ENCODE results near the gene RELB. TPM values are rescaled to one million over a fixed set of nuclear protein-coding genes. Genes with fewer than 3 reads are reported as not detected.

Gene RELB
- total RNA-seq, 2 donors from 2014 or later: 9.5 to 14.5 TPM

DNA sequence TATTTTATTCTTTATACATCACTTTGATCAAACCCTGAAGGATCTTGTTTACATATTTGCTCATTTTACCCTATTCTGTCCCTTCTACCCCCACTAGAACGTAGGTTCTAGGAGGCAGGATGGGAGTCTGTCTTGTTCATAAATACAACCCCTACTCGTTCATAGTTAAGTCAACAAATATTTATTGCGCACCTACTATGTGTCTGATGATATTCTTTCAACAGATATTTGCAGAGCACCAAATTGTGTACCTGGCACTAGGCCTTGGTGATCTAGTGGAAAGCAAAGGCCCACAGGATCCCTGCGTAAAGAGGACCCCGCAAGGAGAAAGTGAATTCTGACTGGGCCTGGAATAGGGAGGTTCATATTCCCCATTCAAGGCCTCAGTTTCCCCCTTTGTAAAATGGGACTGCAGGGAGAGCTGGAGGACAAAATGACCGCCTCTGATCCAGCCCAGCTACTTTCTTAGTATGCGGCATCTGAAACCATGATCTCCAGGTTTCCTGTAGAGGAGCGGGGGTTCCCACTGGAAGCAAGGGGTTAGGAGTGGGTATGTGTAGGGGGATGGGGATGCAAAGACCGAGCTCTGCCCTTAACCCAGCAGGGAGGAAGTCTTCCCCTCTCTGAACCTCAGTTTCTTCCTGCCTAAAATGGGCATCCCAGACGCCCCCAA, 77.3 kb downstream of the RELB start:
- H3K9me3 ChIP-seq (ENCODE audit: control insufficient read depth, low read length): no peaks in the 10 kb centered on the region
- no peak for DNase-seq
- H3K36me3 ChIP-seq (ENCODE audit: control insufficient read depth, insufficient read depth, low read length): peaks cover 20% of the 10 kb centered on the region
- no peaks in the 10 kb centered on the region for H3K27me3 ChIP-seq (ENCODE audit: control insufficient read depth, insufficient read depth, low read length, poor library complexity, severe bottlenecking)
- Mint-ChIP-seq H3K27me3 (ENCODE audit: insufficient read depth) (no peaks in the 10 kb centered on the region), H3K4me1 (peaks cover 35% of the 10 kb centered on the region), H3K36me3 (ENCODE audit: low read depth) (peaks cover 25% of the 10 kb centered on the region), H3K4me3 (peak overlapping the region; percentile 99), H3K27ac (peak overlapping the region; percentile 35), H3K9me3 (no peaks in the 10 kb centered on the region)
- no peak overlapping the region for H3K27ac ChIP-seq (ENCODE audit: low read depth, low read length)
- H3K4me3 ChIP-seq (ENCODE audit: low read length): peak overlapping the region; percentile 99
- WGBS, 2 experiments (ENCODE audit: insufficient coverage in 1 of 2, insufficient read length in 1 of 2): 66 to 92% methylated on average over 5 to 10 of the region's 10 CpGs
- peaks cover 10% of the 10 kb centered on the region for H3K4me1 ChIP-seq (ENCODE audit: control insufficient read depth, insufficient read depth, low read length)
- peak overlapping the region; percentile 98 for H3K9ac ChIP-seq (ENCODE audit: extremely low read depth, low read length, poor library complexity, severe bottlenecking)
- TF ChIP-seq, protein P1, sequence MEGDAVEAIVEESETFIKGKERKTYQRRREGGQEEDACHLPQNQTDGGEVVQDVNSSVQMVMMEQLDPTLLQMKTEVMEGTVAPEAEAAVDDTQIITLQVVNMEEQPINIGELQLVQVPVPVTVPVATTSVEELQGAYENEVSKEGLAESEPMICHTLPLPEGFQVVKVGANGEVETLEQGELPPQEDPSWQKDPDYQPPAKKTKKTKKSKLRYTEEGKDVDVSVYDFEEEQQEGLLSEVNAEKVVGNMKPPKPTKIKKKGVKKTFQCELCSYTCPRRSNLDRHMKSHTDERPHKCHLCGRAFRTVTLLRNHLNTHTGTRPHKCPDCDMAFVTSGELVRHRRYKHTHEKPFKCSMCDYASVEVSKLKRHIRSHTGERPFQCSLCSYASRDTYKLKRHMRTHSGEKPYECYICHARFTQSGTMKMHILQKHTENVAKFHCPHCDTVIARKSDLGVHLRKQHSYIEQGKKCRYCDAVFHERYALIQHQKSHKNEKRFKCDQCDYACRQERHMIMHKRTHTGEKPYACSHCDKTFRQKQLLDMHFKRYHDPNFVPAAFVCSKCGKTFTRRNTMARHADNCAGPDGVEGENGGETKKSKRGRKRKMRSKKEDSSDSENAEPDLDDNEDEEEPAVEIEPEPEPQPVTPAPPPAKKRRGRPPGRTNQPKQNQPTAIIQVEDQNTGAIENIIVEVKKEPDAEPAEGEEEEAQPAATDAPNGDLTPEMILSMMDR (conservative IDR thresholded peaks at IDR 0.05): no peak

DNA sequence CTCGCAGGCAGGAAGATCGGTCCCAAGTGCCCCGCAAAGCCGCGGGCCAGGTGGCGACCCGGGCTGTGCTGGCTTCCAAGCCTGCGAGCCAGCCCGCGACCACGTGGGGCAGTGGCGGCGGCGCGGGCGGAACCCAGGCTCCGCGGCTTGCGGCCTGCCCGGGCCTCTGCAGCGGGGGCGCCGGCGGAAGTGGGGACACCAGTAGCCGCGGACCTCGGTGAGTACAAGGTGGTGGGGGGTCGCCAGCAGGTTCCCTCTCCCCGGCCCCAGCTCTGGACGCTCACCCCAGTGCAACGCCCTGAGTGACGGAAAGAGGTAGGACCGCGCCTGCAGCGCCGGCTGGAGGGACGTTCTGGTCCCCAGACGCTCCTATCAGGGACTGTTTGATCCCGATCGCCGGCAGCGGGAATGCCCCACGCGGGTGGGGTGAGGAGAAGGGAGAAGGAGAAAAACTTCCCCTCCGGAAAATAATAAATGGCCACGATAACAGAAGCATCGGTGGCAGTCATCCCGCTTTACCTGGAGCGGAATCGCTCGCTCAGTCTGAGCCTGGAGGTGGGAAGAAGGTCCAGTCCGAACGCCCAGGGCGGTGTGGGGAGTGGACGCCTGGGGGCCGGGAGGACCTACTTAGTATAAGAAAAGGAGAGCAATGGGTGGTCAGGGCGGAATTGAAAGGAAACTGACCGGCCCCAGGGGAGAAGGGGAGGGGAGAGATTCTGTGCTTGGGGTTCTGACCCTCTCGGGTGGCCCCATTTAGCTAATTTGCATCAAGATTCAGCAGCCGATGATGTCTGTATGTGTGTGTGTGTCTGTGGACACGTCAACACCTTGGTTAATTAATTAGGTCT, 78.0 kb downstream of the RELB start, which contains the start of gene GEMIN7:
TSS of gene GEMIN7 (plus strand) at position 198 of the 848 bp plus-strand sequence. CDS start 10,855 bp downstream, outside the sequence.
- Mint-ChIP-seq H3K36me3 (ENCODE audit: low read depth) (peaks cover 25% of the 10 kb centered on the region), H3K27ac (peak within 1 kb of the TSS; percentile 99), H3K4me3 (peak within 1 kb of the TSS; percentile 99), H3K4me1 (peaks cover 35% of the 10 kb centered on the region), H3K9me3 (no peaks in the 10 kb centered on the region), H3K27me3 (ENCODE audit: insufficient read depth) (no peaks in the 10 kb centered on the region)
- DNase-seq: peak; percentile 94
- TF ChIP-seq, protein P1 (conservative IDR thresholded peaks at IDR 0.05): peak; percentile 14
- H3K4me3 ChIP-seq (ENCODE audit: low read length): peak within 1 kb of the TSS; percentile 99
- H3K4me1 ChIP-seq (ENCODE audit: control insufficient read depth, insufficient read depth, low read length): peaks cover 10% of the 10 kb centered on the region
- peak within 1 kb of the TSS; percentile 71 for H3K27ac ChIP-seq (ENCODE audit: low read depth, low read length)
- WGBS, 2 experiments (ENCODE audit: insufficient coverage in 1 of 2, insufficient read length in 1 of 2): 0 to 1% methylated on average over 17 to 61 of the region's 61 CpGs
- H3K9me3 ChIP-seq (ENCODE audit: control insufficient read depth, low read length): no peaks in the 10 kb centered on the region
- peak within 1 kb of the TSS; percentile 98 for H3K9ac ChIP-seq (ENCODE audit: extremely low read depth, low read length, poor library complexity, severe bottlenecking)
- H3K36me3 ChIP-seq (ENCODE audit: control insufficient read depth, insufficient read depth, low read length): peaks cover 20% of the 10 kb centered on the region
- H3K27me3 ChIP-seq (ENCODE audit: control insufficient read depth, insufficient read depth, low read length, poor library complexity, severe bottlenecking): no peaks in the 10 kb centered on the region

DNA sequence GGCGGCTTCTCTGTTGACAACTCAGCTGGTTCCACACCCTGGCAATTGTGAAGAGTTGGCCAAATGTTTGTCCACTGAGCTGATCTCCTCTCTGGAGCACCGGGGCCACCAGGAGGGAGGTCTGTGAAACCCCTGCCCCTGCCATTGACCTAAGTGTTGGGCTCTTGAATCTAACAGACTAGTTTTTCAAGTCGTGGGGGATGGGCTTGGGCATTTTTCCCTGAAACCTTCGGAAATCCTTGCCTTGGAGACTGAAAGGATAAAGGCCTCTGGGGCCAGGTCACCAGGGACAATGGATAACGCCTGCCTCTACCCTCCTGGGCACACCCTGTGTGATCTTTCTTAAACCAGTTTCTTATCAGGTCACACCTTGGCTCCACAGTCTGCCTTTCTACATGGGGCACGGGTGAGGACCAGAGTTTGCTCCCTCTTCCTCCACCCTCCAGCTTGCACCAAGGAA, 78.7 kb downstream of the RELB start:
- H3K9me3 Mint-ChIP-seq: no peaks in the 10 kb centered on the region
- peaks cover 23% of the 10 kb centered on the region for H3K36me3 ChIP-seq (ENCODE audit: control insufficient read depth, insufficient read depth, low read length)
- no peaks in the 10 kb centered on the region for H3K9me3 ChIP-seq (ENCODE audit: control insufficient read depth, low read length)
- peak overlapping the region; percentile 71 for H3K27ac ChIP-seq (ENCODE audit: low read depth, low read length)
- peaks cover 21% of the 10 kb centered on the region for H3K36me3 Mint-ChIP-seq (ENCODE audit: low read depth)
- H3K4me3 Mint-ChIP-seq: peak overlapping the region; percentile 99
- no peaks in the 10 kb centered on the region for H3K27me3 ChIP-seq (ENCODE audit: control insufficient read depth, insufficient read depth, low read length, poor library complexity, severe bottlenecking)
- peak overlapping the region; percentile 98 for H3K9ac ChIP-seq (ENCODE audit: extremely low read depth, low read length, poor library complexity, severe bottlenecking)
- peak; percentile 89 for DNase-seq
- no peaks in the 10 kb centered on the region for H3K27me3 Mint-ChIP-seq (ENCODE audit: insufficient read depth)
- H3K27ac Mint-ChIP-seq: peak overlapping the region; percentile 99
- WGBS, 2 experiments (ENCODE audit: insufficient coverage in 1 of 2, insufficient read length in 1 of 2): 0 to 1% methylated on average over 5 to 6 of the region's 6 CpGs
- TF ChIP-seq, protein P1 (conservative IDR thresholded peaks at IDR 0.05): no peak
- H3K4me1 Mint-ChIP-seq: peaks cover 29% of the 10 kb centered on the region
- peaks cover 6% of the 10 kb centered on the region for H3K4me1 ChIP-seq (ENCODE audit: control insufficient read depth, insufficient read depth, low read length)
- peak overlapping the region; percentile 99 for H3K4me3 ChIP-seq (ENCODE audit: low read length)
